Loucy (cell line): ENCODE results near the gene TAB2.

Experiments used
- H2AFZ ChIP-seq: fragments of 200-600 bp; sonication (generic); 2 replicates; pipeline ENCODE4 v1.6.0; 2016; ENCODE audit warnings: antibody characterized with exemption, mild to moderate bottlenecking, low read length, moderate library complexity
- H3F3A ChIP-seq: fragments of 200-600 bp; 2 replicates; pipeline ENCODE4 v1.6.0; 2016; ENCODE audit warnings: antibody characterized with exemption, low read depth, mild to moderate bottlenecking
- H3K27me3 ChIP-seq: fragments of 200-600 bp; sonication (generic); 2 replicates; pipeline ENCODE4 v1.6.1; 2014; ENCODE audit warnings: low read length, mild to moderate bottlenecking; ENCODE audit not compliant: insufficient read depth, poor library complexity, severe bottlenecking
- H3K36me3 ChIP-seq: fragments of 200-600 bp; sonication (generic); 2 replicates; pipeline ENCODE4 v1.6.1; 2016; ENCODE audit warnings: low read length; ENCODE audit not compliant: insufficient read depth
- H3K4me1 ChIP-seq: fragments of 200-600 bp; sonication (generic); 2 replicates; pipeline ENCODE4 v1.5.1; 2014; ENCODE audit warnings: low read length, mild to moderate bottlenecking; ENCODE audit not compliant: insufficient read depth, poor library complexity, severe bottlenecking
- H3K4me2 ChIP-seq: fragments of 200-600 bp; sonication (generic); 2 replicates; pipeline ENCODE4 v1.6.0; 2014; ENCODE audit warnings: antibody characterized with exemption, low read length, low read depth, mild to moderate bottlenecking; ENCODE audit not compliant: poor library complexity, severe bottlenecking
- H3K4me3 ChIP-seq: fragments of 200-600 bp; sonication (generic); 2 replicates; pipeline ENCODE4 v1.5.1; 2014; ENCODE audit warnings: low read length, mild to moderate bottlenecking, mixed read lengths; ENCODE audit not compliant: poor library complexity, severe bottlenecking
- H3K79me2 ChIP-seq: fragments of 200-600 bp; sonication (generic); 2 replicates; pipeline ENCODE4 v1.6.1; 2014; ENCODE audit warnings: low read length; ENCODE audit not compliant: insufficient read depth
- H3K9ac ChIP-seq: fragments of 200-600 bp; sonication (generic); 2 replicates; pipeline ENCODE4 v1.6.0; 2014; ENCODE audit warnings: mild to moderate bottlenecking, low read depth, low read length, moderate library complexity; ENCODE audit not compliant: poor library complexity, severe bottlenecking
- H3K9me2 ChIP-seq: fragments of 200-600 bp; sonication (generic); replicated peaks from 2 replicates; pipeline ENCODE4 v1.6.1; 2016; ENCODE audit warnings: low read depth, low read length, mixed read lengths
- H3K9me3 ChIP-seq: fragments of 200-600 bp; sonication (generic); 2 replicates; pipeline ENCODE4 v1.6.1; 2014; ENCODE audit warnings: mild to moderate bottlenecking, antibody characterized with exemption, low read length, low read depth; ENCODE audit not compliant: insufficient read depth
- H4K20me1 ChIP-seq: fragments of 200-600 bp; sonication (generic); 2 replicates; pipeline ENCODE4 v1.6.0; 2014; ENCODE audit warnings: antibody characterized with exemption, low read length, mild to moderate bottlenecking; ENCODE audit not compliant: insufficient read depth, poor library complexity, severe bottlenecking
- EZH2phosphoT487 ChIP-seq: fragments of 200-600 bp; IDR thresholded peaks from 2 replicates; pipeline ENCODE4 v1.6.1; 2018; ENCODE audit warnings: antibody characterized with exemption, mild to moderate bottlenecking, moderate library complexity, borderline replicate concordance
- TF ChIP-seq, protein P1 (sequence below): fragments of 200-600 bp; sonication (generic); conservative IDR thresholded peaks from 2 replicates; pipeline ENCODE4 v1.5.1; 2014; ENCODE audit warnings: mild to moderate bottlenecking, antibody characterized with exemption, low read length

Gene TAB2

GRCh38 chr6:149284904-149285303 lies 32.6 kb upstream of the TAB2 start:
- Histone ChIP-seq H3K4me2 (no peak overlapping the region), H3K4me3 (no peak overlapping the region), H2AFZ (no peak overlapping the region), H3K9ac (no peak overlapping the region), H3K27me3 (no peaks in the 10 kb centered on the region), H3K9me3 (no peaks in the 10 kb centered on the region), H3F3A (no peaks in the 10 kb centered on the region), H3K36me3 (no peaks in the 10 kb centered on the region), H4K20me1 (no peaks in the 10 kb centered on the region), H3K9me2 (no peaks in the 10 kb centered on the region), H3K4me1 (peaks cover 6% of the 10 kb centered on the region), H3K79me2 (no peaks in the 10 kb centered on the region)
- TF ChIP-seq, protein P1, sequence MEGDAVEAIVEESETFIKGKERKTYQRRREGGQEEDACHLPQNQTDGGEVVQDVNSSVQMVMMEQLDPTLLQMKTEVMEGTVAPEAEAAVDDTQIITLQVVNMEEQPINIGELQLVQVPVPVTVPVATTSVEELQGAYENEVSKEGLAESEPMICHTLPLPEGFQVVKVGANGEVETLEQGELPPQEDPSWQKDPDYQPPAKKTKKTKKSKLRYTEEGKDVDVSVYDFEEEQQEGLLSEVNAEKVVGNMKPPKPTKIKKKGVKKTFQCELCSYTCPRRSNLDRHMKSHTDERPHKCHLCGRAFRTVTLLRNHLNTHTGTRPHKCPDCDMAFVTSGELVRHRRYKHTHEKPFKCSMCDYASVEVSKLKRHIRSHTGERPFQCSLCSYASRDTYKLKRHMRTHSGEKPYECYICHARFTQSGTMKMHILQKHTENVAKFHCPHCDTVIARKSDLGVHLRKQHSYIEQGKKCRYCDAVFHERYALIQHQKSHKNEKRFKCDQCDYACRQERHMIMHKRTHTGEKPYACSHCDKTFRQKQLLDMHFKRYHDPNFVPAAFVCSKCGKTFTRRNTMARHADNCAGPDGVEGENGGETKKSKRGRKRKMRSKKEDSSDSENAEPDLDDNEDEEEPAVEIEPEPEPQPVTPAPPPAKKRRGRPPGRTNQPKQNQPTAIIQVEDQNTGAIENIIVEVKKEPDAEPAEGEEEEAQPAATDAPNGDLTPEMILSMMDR = no peak
- no peak for TF ChIP-seq EZH2phosphoT487

DNA sequence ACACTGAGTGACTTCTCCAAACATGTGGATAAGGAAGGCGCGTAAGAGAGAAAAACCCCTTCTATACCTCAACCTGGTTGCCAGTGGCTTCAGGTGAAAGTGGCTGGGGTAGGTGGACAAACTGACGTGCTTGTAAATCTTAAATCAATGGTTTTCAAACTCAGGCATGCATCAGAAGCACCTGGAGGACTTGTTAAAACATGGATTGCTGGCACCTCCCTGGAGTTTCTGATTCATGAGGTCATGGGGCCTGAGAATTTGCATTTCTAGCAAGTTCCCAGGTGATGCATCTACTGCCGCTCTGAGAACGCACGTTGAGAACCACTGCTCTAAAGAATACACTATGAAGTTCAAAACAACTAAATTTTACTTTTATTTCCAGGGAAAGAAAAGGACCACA lies 31.9 kb upstream of the TAB2 start:
- Histone ChIP-seq H3K27me3 (no peaks in the 10 kb centered on the region), H3K9me3 (no peaks in the 10 kb centered on the region), H3K4me1 (peaks cover 6% of the 10 kb centered on the region), H3K36me3 (no peaks in the 10 kb centered on the region), H3K4me2 (no peak overlapping the region), H3K4me3 (no peak overlapping the region), H3K79me2 (no peaks in the 10 kb centered on the region), H4K20me1 (no peaks in the 10 kb centered on the region), H3K9me2 (no peaks in the 10 kb centered on the region), H3K9ac (no peak overlapping the region), H3F3A (no peaks in the 10 kb centered on the region), H2AFZ (no peak overlapping the region)
- no peak for TF ChIP-seq EZH2phosphoT487
- TF ChIP-seq, protein P1 = no peak

DNA sequence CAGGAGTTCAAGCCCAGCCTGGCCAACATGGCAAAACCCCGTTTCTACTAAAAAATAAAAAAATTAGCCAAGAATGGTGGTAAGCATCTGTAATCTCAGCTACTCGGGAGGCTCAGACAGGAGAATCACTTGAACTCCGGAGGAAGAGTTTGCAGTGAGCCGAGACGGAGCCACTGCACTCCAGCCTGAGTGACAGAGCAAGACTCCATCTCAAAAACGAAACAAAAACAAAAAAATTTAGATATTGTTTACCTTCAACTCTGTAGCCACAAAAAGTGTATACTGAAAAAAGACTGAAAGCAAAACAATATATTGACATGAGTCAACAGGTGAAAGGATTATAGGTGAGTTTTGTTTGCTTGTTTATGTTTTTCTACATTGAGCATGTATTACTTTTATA lies 30.6 kb upstream of the TAB2 start:
- no peaks in the 10 kb centered on the region for H3F3A ChIP-seq
- H3K4me1 ChIP-seq = peaks cover 6% of the 10 kb centered on the region
- H3K36me3 ChIP-seq = no peaks in the 10 kb centered on the region
- TF ChIP-seq EZH2phosphoT487 = no peak
- TF ChIP-seq, protein P1 = no peak
- H2AFZ ChIP-seq = no peak overlapping the region
- H3K27me3 ChIP-seq = no peaks in the 10 kb centered on the region
- H3K79me2 ChIP-seq = no peaks in the 10 kb centered on the region
- no peak overlapping the region for H3K4me3 ChIP-seq
- H4K20me1 ChIP-seq = no peaks in the 10 kb centered on the region
- no peak overlapping the region for H3K4me2 ChIP-seq
- no peaks in the 10 kb centered on the region for H3K9me2 ChIP-seq
- no peak overlapping the region for H3K9ac ChIP-seq
- H3K9me3 ChIP-seq = no peaks in the 10 kb centered on the region
